T-helper 17 cell (primary cell): ENCODE results near the gene NMNAT2. TPM values are rescaled to one million over a fixed set of nuclear protein-coding genes. Genes with fewer than 3 reads are reported as not detected.
"Not testable (repeated sequence)": the region's sequence is repeated elsewhere in the genome, so short reads cannot be mapped to it uniquely, and the experiment has no call there.

Experiments
- ATAC-seq: fragments of 150-1000 bp; cut with Tn5 transposase; 2 replicates; pipeline ENCODE4 v1.10.0; 2021; ENCODE audit warnings: mild to moderate bottlenecking, moderate library complexity
- DNase-seq, 3 donors: peaks; one replicate each; pipeline versions ENCODE4 v3.0.0 to v3.0.0-alpha.2; 2020 to 2021
- H3K9me3 ChIP-seq: one replicate; pipeline ENCODE4 v1.7.0; 2013; ENCODE audit warnings: low read length, mild to moderate bottlenecking; ENCODE audit not compliant: control insufficient read depth, poor library complexity, severe bottlenecking
- H3K27ac Mint-ChIP-seq: one replicate; pipeline ENCODE4 v1.8.0; 2022; ENCODE audit warnings: mild to moderate bottlenecking, moderate library complexity, mixed read lengths
- H3K27me3 Mint-ChIP-seq: one replicate; pipeline ENCODE4 v1.8.0; 2022; ENCODE audit warnings: mixed read lengths
- H3K36me3 Mint-ChIP-seq: one replicate; pipeline ENCODE4 v1.8.0; 2022; ENCODE audit warnings: low read depth, mixed read lengths
- H3K4me1 Mint-ChIP-seq: one replicate; pipeline ENCODE4 v1.8.0; 2022; ENCODE audit warnings: mild to moderate bottlenecking, mixed read lengths
- H3K4me3 Mint-ChIP-seq: one replicate; pipeline ENCODE4 v1.8.0; 2022; ENCODE audit warnings: mild to moderate bottlenecking, moderate library complexity, mixed read lengths
- total RNA-seq, 4 donors: library from RNA in 2 of 4; stranded (reverse) in 2 of 4; gene quantifications; one replicate each; pipeline ENCODE4 v1.2.3 and lab custom pipeline; 2022 to 2026

The NMNAT2 gene
- total RNA-seq, 2 donors from 2014 or later, result not detected

GRCh38 chr1:183438060-183438459 lies 19.9 kb upstream of the NMNAT2 start:
- ATAC-seq, result no peak
- Mint-ChIP-seq H3K27ac (no peak overlapping the region), H3K27me3 (peaks cover 26% of the 10 kb centered on the region), H3K4me1 (peaks cover 1% of the 10 kb centered on the region), H3K36me3 (no peaks in the 10 kb centered on the region), H3K4me3 (no peak overlapping the region)
- no peaks in the 10 kb centered on the region for H3K9me3 ChIP-seq
- DNase-seq, result no peak

GRCh38 chr1:183435497-183435896 lies 17.3 kb upstream of the NMNAT2 start:
- no peak for DNase-seq
- Mint-ChIP-seq H3K4me3 (no peak overlapping the region), H3K27ac (no peak overlapping the region), H3K36me3 (no peaks in the 10 kb centered on the region), H3K27me3 (peaks cover 39% of the 10 kb centered on the region), H3K4me1 (no peaks in the 10 kb centered on the region)
- ATAC-seq, result no peak
- H3K9me3 ChIP-seq, result no peaks in the 10 kb centered on the region

GRCh38 chr1:183433703-183434102 lies 15.5 kb upstream of the NMNAT2 start:
- Mint-ChIP-seq H3K4me1 (no peaks in the 10 kb centered on the region), H3K27me3 (peaks cover 50% of the 10 kb centered on the region), H3K27ac (no peak overlapping the region), H3K4me3 (no peak overlapping the region), H3K36me3 (peaks cover 2% of the 10 kb centered on the region)
- DNase-seq (no peak), ATAC-seq (no peak)
- no peaks in the 10 kb centered on the region for H3K9me3 ChIP-seq

GRCh38 chr1:183432548-183432875 lies 14.3 kb upstream of the NMNAT2 start:
- H3K9me3 ChIP-seq, result no peaks in the 10 kb centered on the region
- Mint-ChIP-seq H3K27ac (no peak overlapping the region), H3K4me3 (no peak overlapping the region), H3K27me3 (peaks cover 53% of the 10 kb centered on the region), H3K4me1 (no peaks in the 10 kb centered on the region), H3K36me3 (peaks cover 2% of the 10 kb centered on the region)
- DNase-seq (no peak), ATAC-seq (no peak)

- no peak overlapping the region for H3K4me3 Mint-ChIP-seq
- H3K27me3 Mint-ChIP-seq, result peaks cover 53% of the 10 kb centered on the region
- H3K4me1 Mint-ChIP-seq, result no peaks in the 10 kb centered on the region
- DNase-seq, result no peak
- H3K27ac Mint-ChIP-seq, result no peak overlapping the region
- no peaks in the 10 kb centered on the region for H3K9me3 ChIP-seq
- peaks cover 2% of the 10 kb centered on the region for H3K36me3 Mint-ChIP-seq
- no peak for ATAC-seq
Measured at GRCh38 chr1:183431840-183432547, 13.8 kb upstream of the NMNAT2 start.

GRCh38 chr1:183427591-183427990 lies 9.4 kb upstream of the NMNAT2 start:
- not testable (repeated sequence) for H3K36me3 Mint-ChIP-seq, H3K4me1 Mint-ChIP-seq, H3K27ac Mint-ChIP-seq, DNase-seq, H3K9me3 ChIP-seq, ATAC-seq, H3K4me3 Mint-ChIP-seq
- H3K27me3 Mint-ChIP-seq, result peaks cover 44% of the 10 kb centered on the region

GRCh38 chr1:183424691-183425090 lies 6.5 kb upstream of the NMNAT2 start:
- no peak for ATAC-seq
- no peak overlapping the region for H3K27ac Mint-ChIP-seq

GRCh38 chr1:183423541-183423940 lies 5.4 kb upstream of the NMNAT2 start:
- H3K27me3 Mint-ChIP-seq, result peaks cover 52% of the 10 kb centered on the region
- peaks cover 2% of the 10 kb centered on the region for H3K4me1 Mint-ChIP-seq
- no peak overlapping the region for H3K4me3 Mint-ChIP-seq
- DNase-seq, result no peak
- H3K27ac Mint-ChIP-seq, result no peak overlapping the region
- H3K36me3 Mint-ChIP-seq, result peaks cover 3% of the 10 kb centered on the region
- ATAC-seq, result no peak
- no peaks in the 10 kb centered on the region for H3K9me3 ChIP-seq

More at GRCh38 chr1:183424691-183425090, 6.5 kb upstream of the NMNAT2 start:
- H3K4me1 Mint-ChIP-seq, result no peaks in the 10 kb centered on the region
- H3K9me3 ChIP-seq, result no peaks in the 10 kb centered on the region
- no peak overlapping the region for H3K4me3 Mint-ChIP-seq
- DNase-seq, result no peak
- peaks cover 52% of the 10 kb centered on the region for H3K27me3 Mint-ChIP-seq
- no peaks in the 10 kb centered on the region for H3K36me3 Mint-ChIP-seq

- Mint-ChIP-seq H3K27me3 (peaks cover 72% of the 10 kb centered on the region), H3K36me3 (peaks cover 3% of the 10 kb centered on the region), H3K27ac (no peak overlapping the region), H3K4me1 (peaks cover 20% of the 10 kb centered on the region), H3K4me3 (no peak overlapping the region)
- no peaks in the 10 kb centered on the region for H3K9me3 ChIP-seq
- no peak for DNase-seq
- no peak for ATAC-seq
Measured at GRCh38 chr1:183419399-183419798, 1.2 kb upstream of the NMNAT2 start.

- Mint-ChIP-seq H3K27ac (no peak overlapping the region), H3K27me3 (peaks cover 72% of the 10 kb centered on the region), H3K36me3 (peaks cover 3% of the 10 kb centered on the region), H3K4me1 (peaks cover 20% of the 10 kb centered on the region), H3K4me3 (no peak overlapping the region)
- DNase-seq (no peak), ATAC-seq (no peak)
- no peaks in the 10 kb centered on the region for H3K9me3 ChIP-seq
Measured at GRCh38 chr1:183418696-183419095, 516 bp upstream of the NMNAT2 start.

GRCh38 chr1:183416850-183417771 lies 1.1 kb downstream of the NMNAT2 start:
- peak; percentile 71 for ATAC-seq
- H3K27ac Mint-ChIP-seq, result no peak overlapping the region

GRCh38 chr1:183414365-183414764 lies 3.8 kb downstream of the NMNAT2 start:
- no peaks in the 10 kb centered on the region for H3K9me3 ChIP-seq
- Mint-ChIP-seq H3K27me3 (peaks cover 41% of the 10 kb centered on the region), H3K4me1 (peaks cover 20% of the 10 kb centered on the region), H3K36me3 (peaks cover 1% of the 10 kb centered on the region), H3K4me3 (no peak overlapping the region), H3K27ac (no peak overlapping the region)
- DNase-seq (no peak), ATAC-seq (no peak)

More at GRCh38 chr1:183416850-183417771, 1.1 kb downstream of the NMNAT2 start:
- H3K9me3 ChIP-seq, result no peaks in the 10 kb centered on the region
- peak in 1 of 3 donors; percentile 17 for DNase-seq
- Mint-ChIP-seq H3K4me1 (peaks cover 20% of the 10 kb centered on the region), H3K4me3 (peak overlapping the region; percentile 79), H3K36me3 (peaks cover 3% of the 10 kb centered on the region), H3K27me3 (peaks cover 63% of the 10 kb centered on the region)

- ATAC-seq (no peak), DNase-seq (no peak)
- no peaks in the 10 kb centered on the region for H3K4me1 Mint-ChIP-seq
- no peak overlapping the region for H3K4me3 Mint-ChIP-seq
- H3K9me3 ChIP-seq, result no peaks in the 10 kb centered on the region
- peaks cover 22% of the 10 kb centered on the region for H3K27me3 Mint-ChIP-seq
- no peak overlapping the region for H3K27ac Mint-ChIP-seq
- H3K36me3 Mint-ChIP-seq, result peaks cover 3% of the 10 kb centered on the region
Measured at GRCh38 chr1:183411091-183411490, 7.1 kb downstream of the NMNAT2 start.
